HCT116 (cell line): Measurements from ENCODE around the gene TNS3. TPM values are rescaled to one million over a fixed set of nuclear protein-coding genes. Genes with fewer than 3 reads are reported as not detected.

Experiments used
- ATAC-seq: fragments of 200-7000 bp; cut with Tn5 transposase; 2 replicates; pipeline ENCODE4 v1.9.1; 2020; ENCODE audit warnings: mild to moderate bottlenecking, moderate library complexity
- BruUV-seq: library from RNA; stranded (reverse); fragments of 400-500 nt; replicated peaks from 2 replicates; lab custom pipeline; 2021; lab: Mats Ljungman, UMichigan
- CTCF ChIA-PET: fragments of 300-600 bp; sonication (Branson Sonifier 250); formaldehyde crosslinking; loops from one replicate; lab custom pipeline; 2021; ENCODE audit warnings: antibody characterized with exemption; lab: Charles Lee
- POLR2A ChIA-PET: fragments of 300-600, 350-600 bp; sonication (Branson Sonifier 250); formaldehyde crosslinking; loops from one replicate; lab custom pipeline; 2021; ENCODE audit warnings: antibody characterized with exemption; lab: Charles Lee
- RAD21 ChIA-PET, 2 experiments: fragments of 300-600 bp; sonication (Branson Sonifier 250); formaldehyde crosslinking; loops; one replicate each; lab custom pipeline; 2023; ENCODE audit warnings: low total read pairs in 2 of 2; ENCODE audit not compliant: uncharacterized antibody in 2 of 2, unreplicated experiment in 2 of 2, low non-redundant PET in 1 of 2; lab: Charles Lee
- DNase-seq: peaks from one replicate; pipeline ENCODE4 v3.0.0-alpha.2; 2010; ENCODE audit warnings: low read depth, low spot score
- H2AFZ ChIP-seq: fragments of 200-600 bp; shearing (Covaris generic), sonication (generic); 2 replicates; pipeline ENCODE4 v1.6.1; 2017; ENCODE audit warnings: low read depth, mixed run types, mixed read lengths, antibody characterized with exemption, low read length; ENCODE audit not compliant: poor library complexity, severe bottlenecking
- H3K27ac ChIP-seq: 2 replicates; pipeline ENCODE4 v1.5.1; 2012; ENCODE audit warnings: low read depth, low read length
- H3K27me3 ChIP-seq: fragments of 200-600 bp; sonication (generic); 2 replicates; pipeline ENCODE4 v1.6.1; 2016; ENCODE audit warnings: mixed run types, low read length, mixed read lengths; ENCODE audit not compliant: insufficient read depth
- H3K36me3 ChIP-seq, 2 experiments: fragments of 200-500 bp in 1 of 2; fragments of 200-600 bp in 1 of 2; sonication (Bioruptor generic) in 1 of 2; sonication (generic) in 1 of 2; 2 replicates each; pipeline versions ENCODE4 v1.5.1 to v1.6.1; 2014 to 2016; ENCODE audit warnings: low read length in 2 of 2, inconsistent platforms in 1 of 2, mixed read lengths in 1 of 2, mixed run types in 1 of 2; ENCODE audit not compliant: insufficient read depth in 2 of 2, control insufficient read depth in 1 of 2
- H3K4me1 ChIP-seq, 2 experiments: fragments of 200-600 bp in 1 of 2; sonication (generic) in 1 of 2; 2 replicates each; pipeline versions ENCODE4 v1.5.1 to v1.6.1; 2012 to 2017; ENCODE audit warnings: low read length in 2 of 2, inconsistent platforms in 1 of 2, mild to moderate bottlenecking in 1 of 2, mixed read lengths in 1 of 2, mixed run types in 1 of 2, moderate library complexity in 1 of 2; ENCODE audit not compliant: insufficient read depth in 2 of 2, control insufficient read depth in 1 of 2
- H3K4me2 ChIP-seq: fragments of 200-600 bp; sonication (generic); 2 replicates; pipeline ENCODE4 v1.6.1; 2017; ENCODE audit warnings: mixed run types, low read length, mixed read lengths
- H3K4me3 ChIP-seq, 2 experiments: fragments of 200-600 bp in 1 of 2; sonication (generic) in 1 of 2; replicated peaks in 1 of 2; 2 replicates each; pipeline ENCODE4 v1.5.1; 2011 to 2016; ENCODE audit warnings: low read length in 2 of 2, control low read depth in 1 of 2, low read depth in 1 of 2, mild to moderate bottlenecking in 1 of 2, mixed read lengths in 1 of 2, mixed run types in 1 of 2
- H3K79me2 ChIP-seq: fragments of 200-600 bp; sonication (generic); 2 replicates; pipeline ENCODE4 v1.6.1; 2017; ENCODE audit warnings: mild to moderate bottlenecking, mixed run types, low read length, moderate library complexity, mixed read lengths; ENCODE audit not compliant: insufficient read depth
- H3K9ac ChIP-seq: fragments of 200-600 bp; sonication (generic); 2 replicates; pipeline ENCODE4 v1.6.1; 2016; ENCODE audit warnings: low read length, mixed read lengths
- H3K9me2 ChIP-seq: fragments of 200-600 bp; sonication (generic), shearing (Covaris generic); 2 replicates; pipeline ENCODE4 v1.6.1; 2017; ENCODE audit warnings: mixed run types, mild to moderate bottlenecking, moderate library complexity; ENCODE audit not compliant: insufficient read depth
- H3K9me3 ChIP-seq, 2 experiments: fragments of 200-500 bp in 1 of 2; fragments of 200-600 bp in 1 of 2; sonication (Bioruptor generic) in 1 of 2; sonication (generic) in 1 of 2; 2 replicates each; pipeline ENCODE4 v1.6.1; 2014 to 2017; ENCODE audit warnings: low read length in 2 of 2, mixed read lengths in 2 of 2, inconsistent platforms in 1 of 2, low read depth in 1 of 2, mild to moderate bottlenecking in 1 of 2, mixed run types in 1 of 2, moderate library complexity in 1 of 2; ENCODE audit not compliant: control insufficient read depth in 1 of 2, insufficient read depth in 1 of 2
- H4K20me1 ChIP-seq: fragments of 200-600 bp; sonication (generic), shearing (Covaris generic); 2 replicates; pipeline ENCODE4 v1.6.1; 2017; ENCODE audit warnings: mixed run types, mild to moderate bottlenecking, moderate library complexity; ENCODE audit not compliant: insufficient read depth
- ATF3 ChIP-seq: IDR thresholded peaks from 2 replicates; pipeline ENCODE4 v1.6.1; 2012
- CBX3 ChIP-seq: IDR thresholded peaks from 2 replicates; pipeline ENCODE4 v1.6.1; 2012; ENCODE audit warnings: low read depth
- CEBPB ChIP-seq: IDR thresholded peaks from 2 replicates; pipeline ENCODE4 v1.6.1; 2012; ENCODE audit warnings: low read depth
- ELF1 ChIP-seq: IDR thresholded peaks from 2 replicates; pipeline ENCODE4 v1.6.1; 2012; ENCODE audit warnings: low read depth, borderline replicate concordance
- EZH2 ChIP-seq: fragments of 200-600 bp; sonication (generic); IDR thresholded peaks from 2 replicates; pipeline ENCODE4 v1.6.1; 2017; ENCODE audit warnings: antibody characterized with exemption, mixed run types
- FOSL1 ChIP-seq: IDR thresholded peaks from 2 replicates; pipeline ENCODE4 v1.6.1; 2012; ENCODE audit warnings: low read depth
- JUND ChIP-seq: IDR thresholded peaks from 2 replicates; pipeline ENCODE4 v1.6.1; 2012
- POLR2A ChIP-seq: IDR thresholded peaks from 2 replicates; pipeline ENCODE4 v1.7.0; 2011; ENCODE audit warnings: borderline replicate concordance; ENCODE audit not compliant: insufficient read depth, insufficient read length; ENCODE audit errors: extremely low read depth
- POLR2AphosphoS5 ChIP-seq: IDR thresholded peaks from 2 replicates; pipeline ENCODE4 v1.6.1; 2011; ENCODE audit warnings: mild to moderate bottlenecking, low read depth, low read length, moderate library complexity
- RAD21 ChIP-seq: IDR thresholded peaks from 2 replicates; pipeline ENCODE4 v1.6.1; 2012; ENCODE audit warnings: low read depth, mild to moderate bottlenecking
- REST ChIP-seq: IDR thresholded peaks from 2 replicates; pipeline ENCODE4 v1.6.1; 2012; ENCODE audit warnings: low read depth
- SIN3A ChIP-seq: IDR thresholded peaks from 2 replicates; pipeline ENCODE4 v1.6.1; 2012; ENCODE audit warnings: low read depth
- SP1 ChIP-seq: IDR thresholded peaks from 2 replicates; pipeline ENCODE4 v1.6.1; 2012; ENCODE audit warnings: low read depth
- SRF ChIP-seq: IDR thresholded peaks from 2 replicates; pipeline ENCODE4 v1.6.1; 2012; ENCODE audit warnings: low read depth
- YY1 ChIP-seq: IDR thresholded peaks from 2 replicates; pipeline ENCODE4 v1.6.1; 2011; ENCODE audit warnings: low read length, low read depth, moderate library complexity, mild to moderate bottlenecking; ENCODE audit not compliant: insufficient replicate concordance; ENCODE audit errors: extremely low read depth
- ZFX ChIP-seq: fragments of 450-650 bp; IDR thresholded peaks from 2 replicates; pipeline ENCODE4 v1.6.1; 2017
- intact Hi-C: fragments of 100-400 bp; cut with micrococcal nuclease; formaldehyde crosslinking; loops from 2 replicates; pipeline ENCODE4 v1.10.0; 2022
- total RNA-seq: library from RNA; stranded (reverse); gene quantifications from one replicate; pipeline ENCODE4 v1.2.1, GENCODE V29; 2021; ENCODE audit not compliant: unreplicated experiment
- TF ChIP-seq, protein P1 (sequence below), 3 experiments: fragments of 200-600 bp in 1 of 3; sonication (generic) in 1 of 3; IDR thresholded peaks in 2 of 3; conservative IDR thresholded peaks in 1 of 3; 2 replicates each; pipeline ENCODE4 v1.5.1; 2012 to 2017; ENCODE audit warnings: low read depth in 2 of 3, low read length in 2 of 3, antibody characterized with exemption in 1 of 3, borderline replicate concordance in 1 of 3, control low read depth in 1 of 3, mild to moderate bottlenecking in 1 of 3, mixed read lengths in 1 of 3, mixed run types in 1 of 3, moderate library complexity in 1 of 3; ENCODE audit not compliant: insufficient read depth in 1 of 3
- TF ChIP-seq, protein P2 (sequence below): IDR thresholded peaks from 2 replicates; pipeline ENCODE4 v1.6.1; 2012

TNS3 gene
- total RNA-seq, 1 experiment from 2014 or later: 9.1 TPM

- Histone ChIP-seq H4K20me1 (no peaks in the 10 kb centered on the region), H3K27ac (no peak overlapping the region), H3K79me2 (no peaks in the 10 kb centered on the region), H3K9me2 (no peaks in the 10 kb centered on the region), H3K4me3 (no peak overlapping the region), H3K9me3 (no peaks in the 10 kb centered on the region), H2AFZ (no peak overlapping the region), H3K4me1 (peaks cover 5 to 10% of the 10 kb centered on the region in 2 experiments; a peak in 3 of 4 replicates), H3K9ac (no peak overlapping the region), H3K27me3 (no peaks in the 10 kb centered on the region), H3K36me3 (no peaks in the 10 kb centered on the region), H3K4me2 (no peak overlapping the region)
- BruUV-seq: no TSS peak
- ATAC-seq (no peak), DNase-seq (no peak)
- CTCF ChIA-PET: no interaction called here
- RAD21 ChIA-PET: no interaction called here
- POLR2A ChIA-PET: no interaction called here
- TF ChIP-seq CBX3: no peak
- no peak for TF ChIP-seq POLR2AphosphoS5
- TF ChIP-seq EZH2: no peak
- TF ChIP-seq POLR2A: no peak
- no peak for TF ChIP-seq SRF
- no peak for TF ChIP-seq ELF1
- TF ChIP-seq CEBPB: no peak
- no peak for TF ChIP-seq RAD21
- no peak for TF ChIP-seq ZFX
- TF ChIP-seq JUND: no peak
- TF ChIP-seq, protein P1, sequence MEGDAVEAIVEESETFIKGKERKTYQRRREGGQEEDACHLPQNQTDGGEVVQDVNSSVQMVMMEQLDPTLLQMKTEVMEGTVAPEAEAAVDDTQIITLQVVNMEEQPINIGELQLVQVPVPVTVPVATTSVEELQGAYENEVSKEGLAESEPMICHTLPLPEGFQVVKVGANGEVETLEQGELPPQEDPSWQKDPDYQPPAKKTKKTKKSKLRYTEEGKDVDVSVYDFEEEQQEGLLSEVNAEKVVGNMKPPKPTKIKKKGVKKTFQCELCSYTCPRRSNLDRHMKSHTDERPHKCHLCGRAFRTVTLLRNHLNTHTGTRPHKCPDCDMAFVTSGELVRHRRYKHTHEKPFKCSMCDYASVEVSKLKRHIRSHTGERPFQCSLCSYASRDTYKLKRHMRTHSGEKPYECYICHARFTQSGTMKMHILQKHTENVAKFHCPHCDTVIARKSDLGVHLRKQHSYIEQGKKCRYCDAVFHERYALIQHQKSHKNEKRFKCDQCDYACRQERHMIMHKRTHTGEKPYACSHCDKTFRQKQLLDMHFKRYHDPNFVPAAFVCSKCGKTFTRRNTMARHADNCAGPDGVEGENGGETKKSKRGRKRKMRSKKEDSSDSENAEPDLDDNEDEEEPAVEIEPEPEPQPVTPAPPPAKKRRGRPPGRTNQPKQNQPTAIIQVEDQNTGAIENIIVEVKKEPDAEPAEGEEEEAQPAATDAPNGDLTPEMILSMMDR (IDR thresholded peaks at IDR 0.05 in 2 of 3, conservative IDR thresholded peaks at IDR 0.05 in 1 of 3; ENCODE audit: borderline replicate concordance in 1 of 3, insufficient read depth in 1 of 3, low read depth in 2 of 3, low read length in 2 of 3): no peak
- no peak for TF ChIP-seq YY1
- no peak for TF ChIP-seq SP1
- TF ChIP-seq REST: no peak
- no peak for TF ChIP-seq FOSL1
- TF ChIP-seq SIN3A: no peak
- TF ChIP-seq, protein P2, sequence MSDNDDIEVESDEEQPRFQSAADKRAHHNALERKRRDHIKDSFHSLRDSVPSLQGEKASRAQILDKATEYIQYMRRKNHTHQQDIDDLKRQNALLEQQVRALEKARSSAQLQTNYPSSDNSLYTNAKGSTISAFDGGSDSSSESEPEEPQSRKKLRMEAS: no peak
- TF ChIP-seq ATF3: no peak
- intact Hi-C loops: no loop called here
These were observed 87.7 kb downstream of the TNS3 start for GRCh38 chr7:47493976-47494911.
